LoVo (cell line): ENCODE data around the gene ID2.

Source experiments
- DNase-seq: peaks from one replicate; pipeline ENCODE4 v3.0.0-alpha.2; 2016; ENCODE audit warnings: low spot score

ID2 gene

GRCh38 chr2:8681786-8682692 is at the start of gene ID2:
Gene ID2 (plus strand): TSS chr2:8682056. CDS start chr2:8682166, 110 bp downstream.
- DNase-seq = peak; percentile 98

- no peak for DNase-seq
These were observed 49.1 kb upstream of the ID2 start for GRCh38 chr2:8632755-8633154.

GRCh38 chr2:8633186-8633734 is 48.6 kb upstream of the ID2 start:
- DNase-seq = no peak

GRCh38 chr2:8633735-8634313 is 48.0 kb upstream of the ID2 start:
- peak; percentile 83 for DNase-seq

- DNase-seq = no peak
These were observed 47.2 kb upstream of the ID2 start for GRCh38 chr2:8634466-8635172.

GRCh38 chr2:8636041-8636491 is 45.8 kb upstream of the ID2 start:
- no peak for DNase-seq

GRCh38 chr2:8636721-8637636 is 44.9 kb upstream of the ID2 start:
- DNase-seq = no peak

- DNase-seq = no peak
These were observed 43.5 kb upstream of the ID2 start for GRCh38 chr2:8638327-8638726.

GRCh38 chr2:8639122-8639635 is 42.7 kb upstream of the ID2 start:
- DNase-seq = no peak

- DNase-seq = no peak
These were observed 41.4 kb upstream of the ID2 start for GRCh38 chr2:8640498-8640897.

- no peak for DNase-seq
These were observed 40.4 kb upstream of the ID2 start for GRCh38 chr2:8641301-8641965.

- DNase-seq = no peak
These were observed 39.3 kb upstream of the ID2 start for GRCh38 chr2:8642366-8643068.

GRCh38 chr2:8643250-8643995 is 38.4 kb upstream of the ID2 start:
- no peak for DNase-seq

GRCh38 chr2:8643996-8644356 is 37.9 kb upstream of the ID2 start:
- DNase-seq = no peak

GRCh38 chr2:8644605-8645175 is 37.2 kb upstream of the ID2 start:
- no peak for DNase-seq

- DNase-seq = no peak
These were observed 36.6 kb upstream of the ID2 start for GRCh38 chr2:8645176-8645831.

GRCh38 chr2:8646731-8647461 is 35.0 kb upstream of the ID2 start:
- DNase-seq = no peak

- no peak for DNase-seq
These were observed 34.4 kb upstream of the ID2 start for GRCh38 chr2:8647462-8647857.
